Neutrophil (primary cell): Measurements from ENCODE around the gene FAM186B.

ENCODE experiments used
- H3K27ac ChIP-seq: fragments of 200-600 bp; sonication (generic); 2 replicates; pipeline ENCODE4 v1.5.1; 2016; ENCODE audit warnings: mild to moderate bottlenecking, moderate library complexity
- H3K27me3 ChIP-seq: fragments of 200-600 bp; sonication (generic); 2 replicates; pipeline ENCODE4 v1.6.0; 2016; ENCODE audit warnings: mild to moderate bottlenecking
- H3K36me3 ChIP-seq: fragments of 200-600 bp; sonication (generic); 2 replicates; pipeline ENCODE4 v1.5.1; 2017
- H3K4me1 ChIP-seq, 2 experiments: fragments of 200-600 bp in 1 of 2; sonication (generic) in 1 of 2; 1 replicate in 1 of 2; 2 replicates in 1 of 2; pipeline versions ENCODE4 v1.5.1 to v1.6.1; 2013 to 2016; ENCODE audit warnings: low read depth in 1 of 2, low read length in 1 of 2, mild to moderate bottlenecking in 1 of 2, moderate library complexity in 1 of 2; ENCODE audit not compliant: control insufficient read depth in 1 of 2, insufficient read depth in 1 of 2
- H3K4me3 ChIP-seq, 2 experiments: fragments of 200-600 bp in 1 of 2; sonication (generic) in 1 of 2; 1 replicate in 1 of 2; 2 replicates in 1 of 2; pipeline ENCODE4 v1.5.1; 2013 to 2016; ENCODE audit warnings: low read depth in 1 of 2, low read length in 1 of 2, mild to moderate bottlenecking in 1 of 2, moderate library complexity in 1 of 2
- H3K9me3 ChIP-seq: fragments of 200-600 bp; sonication (generic); 2 replicates; pipeline ENCODE4 v1.5.1; 2016
- TF ChIP-seq, protein P1 (sequence below): fragments of 200-600 bp; sonication (generic); IDR thresholded peaks from 2 replicates; pipeline ENCODE4 v1.5.1; 2016; ENCODE audit warnings: antibody characterized with exemption

FAM186B gene

GRCh38 chr12:49546481-49546880 is 59.0 kb downstream of the FAM186B start:
- H3K27me3 ChIP-seq: peaks cover 98% of the 10 kb centered on the region
- no peaks in the 10 kb centered on the region for H3K36me3 ChIP-seq
- H3K9me3 ChIP-seq: no peaks in the 10 kb centered on the region
- H3K4me1 ChIP-seq: peaks cover 0 to 7% of the 10 kb centered on the region in 2 experiments
- H3K4me3 ChIP-seq: no peak overlapping the region
- TF ChIP-seq, protein P1, sequence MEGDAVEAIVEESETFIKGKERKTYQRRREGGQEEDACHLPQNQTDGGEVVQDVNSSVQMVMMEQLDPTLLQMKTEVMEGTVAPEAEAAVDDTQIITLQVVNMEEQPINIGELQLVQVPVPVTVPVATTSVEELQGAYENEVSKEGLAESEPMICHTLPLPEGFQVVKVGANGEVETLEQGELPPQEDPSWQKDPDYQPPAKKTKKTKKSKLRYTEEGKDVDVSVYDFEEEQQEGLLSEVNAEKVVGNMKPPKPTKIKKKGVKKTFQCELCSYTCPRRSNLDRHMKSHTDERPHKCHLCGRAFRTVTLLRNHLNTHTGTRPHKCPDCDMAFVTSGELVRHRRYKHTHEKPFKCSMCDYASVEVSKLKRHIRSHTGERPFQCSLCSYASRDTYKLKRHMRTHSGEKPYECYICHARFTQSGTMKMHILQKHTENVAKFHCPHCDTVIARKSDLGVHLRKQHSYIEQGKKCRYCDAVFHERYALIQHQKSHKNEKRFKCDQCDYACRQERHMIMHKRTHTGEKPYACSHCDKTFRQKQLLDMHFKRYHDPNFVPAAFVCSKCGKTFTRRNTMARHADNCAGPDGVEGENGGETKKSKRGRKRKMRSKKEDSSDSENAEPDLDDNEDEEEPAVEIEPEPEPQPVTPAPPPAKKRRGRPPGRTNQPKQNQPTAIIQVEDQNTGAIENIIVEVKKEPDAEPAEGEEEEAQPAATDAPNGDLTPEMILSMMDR: no peak
- H3K27ac ChIP-seq: no peak overlapping the region

DNA sequence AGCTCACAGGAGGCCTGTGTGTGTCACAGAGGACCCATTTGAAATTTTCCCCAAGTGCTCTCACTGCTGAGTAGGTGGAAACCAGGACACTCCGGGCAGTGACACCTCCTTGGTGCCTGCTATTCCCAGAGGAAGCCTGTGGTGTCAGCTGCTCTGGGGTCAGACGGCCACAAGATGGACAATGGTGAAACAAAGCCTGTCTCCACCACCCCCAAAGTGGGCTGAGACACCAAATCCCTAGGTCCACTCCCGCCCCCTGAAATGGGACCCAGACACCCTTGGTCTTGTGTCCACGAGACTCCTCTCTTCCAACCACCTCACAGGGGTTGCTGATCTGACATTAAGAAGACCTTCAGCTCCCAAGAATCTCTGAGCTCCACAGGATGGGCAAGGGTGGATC is 59.6 kb downstream of the FAM186B start:
- H3K27me3 ChIP-seq: peaks cover 98% of the 10 kb centered on the region
- H3K27ac ChIP-seq: no peak overlapping the region
- H3K4me3 ChIP-seq: no peak overlapping the region
- H3K36me3 ChIP-seq: no peaks in the 10 kb centered on the region
- peaks cover 0 to 7% of the 10 kb centered on the region in 2 experiments for H3K4me1 ChIP-seq
- H3K9me3 ChIP-seq: no peaks in the 10 kb centered on the region
- TF ChIP-seq, protein P1: no peak

DNA sequence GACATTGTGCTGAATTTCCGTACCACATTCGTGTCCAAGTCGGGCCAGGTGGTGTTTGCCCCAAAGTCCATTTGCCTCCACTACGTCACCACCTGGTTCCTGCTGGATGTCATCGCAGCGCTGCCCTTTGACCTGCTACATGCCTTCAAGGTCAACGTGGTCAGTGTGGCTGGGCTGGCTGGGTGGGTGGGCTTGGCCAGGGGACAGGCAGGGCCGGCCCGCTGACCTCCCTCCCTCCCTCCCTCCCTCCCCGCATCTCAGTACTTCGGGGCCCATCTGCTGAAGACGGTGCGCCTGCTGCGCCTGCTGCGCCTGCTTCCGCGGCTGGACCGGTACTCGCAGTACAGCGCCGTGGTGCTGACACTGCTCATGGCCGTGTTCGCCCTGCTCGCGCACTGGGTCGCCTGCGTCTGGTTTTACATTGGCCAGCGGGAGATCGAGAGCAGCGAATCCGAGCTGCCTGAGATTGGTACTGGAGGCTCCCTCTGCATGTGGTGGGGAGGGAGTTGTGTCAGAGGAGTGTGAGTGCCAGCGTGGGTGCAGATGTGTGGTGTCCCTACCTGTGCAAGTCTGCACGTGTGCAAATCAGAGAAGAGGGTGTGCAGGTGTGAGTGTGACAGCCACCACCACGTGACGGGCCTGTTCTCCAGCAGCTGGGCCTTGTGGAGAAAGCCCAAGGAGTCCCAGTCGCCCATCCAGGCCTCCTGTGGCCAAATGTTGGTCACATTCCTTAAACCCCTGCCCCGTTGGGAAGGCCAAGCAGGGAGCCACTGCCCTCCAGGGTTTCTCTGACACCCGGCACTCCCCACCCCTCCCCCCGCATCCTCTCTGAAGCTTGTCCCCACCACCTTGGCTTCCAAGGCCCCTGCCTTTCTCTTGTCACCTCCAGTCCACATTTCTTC is 61.3 kb downstream of the FAM186B start:
- Histone ChIP-seq H3K36me3 (no peaks in the 10 kb centered on the region), H3K27me3 (peaks cover 98% of the 10 kb centered on the region), H3K9me3 (no peaks in the 10 kb centered on the region), H3K4me1 (peaks cover 0 to 7% of the 10 kb centered on the region in 2 experiments), H3K27ac (no peak overlapping the region), H3K4me3 (no peak overlapping the region)
- TF ChIP-seq, protein P1: no peak

GRCh38 chr12:49543221-49543913 is 62.1 kb downstream of the FAM186B start:
- TF ChIP-seq, protein P1: no peak
- Histone ChIP-seq H3K4me1 (peaks cover under 1 to 6% of the 10 kb centered on the region in 2 experiments), H3K27ac (no peak overlapping the region), H3K27me3 (peaks cover 98% of the 10 kb centered on the region), H3K9me3 (no peaks in the 10 kb centered on the region), H3K4me3 (no peak overlapping the region), H3K36me3 (no peaks in the 10 kb centered on the region)

GRCh38 chr12:49542592-49543160 is 62.8 kb downstream of the FAM186B start:
- Histone ChIP-seq H3K36me3 (no peaks in the 10 kb centered on the region), H3K27me3 (peaks cover 98% of the 10 kb centered on the region), H3K9me3 (no peaks in the 10 kb centered on the region), H3K4me3 (no peak overlapping the region), H3K4me1 (peaks cover 7 to 13% of the 10 kb centered on the region in 2 experiments), H3K27ac (no peak overlapping the region)
- TF ChIP-seq, protein P1: no peak
